GM12892 (cell line): ENCODE results near the gene ATP1A3.
"Not testable (repeated sequence)": the region's sequence is repeated elsewhere in the genome, so short reads cannot be mapped to it uniquely, and the experiment has no call there.

Experiments used
- DNase-seq: peaks from one replicate; pipeline ENCODE4 v3.0.0; 2011; ENCODE audit not compliant: insufficient read length
- FAIRE-seq: peaks from 2 replicates; lab custom pipeline; 2011; peaks lifted over from hg19 to GRCh38; lab: Jason Lieb, UNC
- POLR2A ChIP-seq: IDR thresholded peaks from 2 replicates; pipeline ENCODE4 v1.6.1; 2011; ENCODE audit warnings: low read depth, low read length, control low read depth
- POLR2AphosphoS5 ChIP-seq: IDR thresholded peaks from 2 replicates; pipeline ENCODE4 v1.6.1; 2011; ENCODE audit warnings: low read depth, low read length, control low read depth
- TAF1 ChIP-seq: IDR thresholded peaks from 2 replicates; pipeline ENCODE4 v1.6.1; 2011; ENCODE audit warnings: low read depth, mild to moderate bottlenecking, control low read depth, low read length, borderline replicate concordance

The ATP1A3 gene

DNA sequence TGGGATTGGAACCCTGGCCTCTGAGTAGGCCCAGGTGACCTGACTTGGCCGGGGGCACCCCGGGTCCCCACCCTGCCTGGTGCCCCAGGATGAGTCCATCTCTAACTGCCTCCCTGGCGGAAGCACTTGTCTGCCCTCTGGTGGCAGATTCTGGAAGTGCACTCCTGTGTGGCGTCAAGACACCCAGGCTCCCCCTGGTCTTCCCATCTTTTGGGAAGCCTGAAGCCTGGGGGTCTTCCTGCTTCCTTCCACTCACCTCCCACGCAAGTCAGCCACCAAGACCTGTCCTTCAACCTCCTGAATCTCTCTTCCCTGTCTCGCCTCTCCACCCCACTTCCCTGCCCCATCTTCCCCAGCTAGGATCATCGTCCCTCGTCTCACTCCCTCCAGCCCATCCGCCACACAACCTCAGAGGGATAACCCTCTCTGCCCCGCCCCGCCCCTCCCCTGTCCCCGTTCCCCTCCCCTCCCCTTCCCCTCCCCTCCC, 42.3 kb downstream of the ATP1A3 start:
- DNase-seq (peak; percentile 90), FAIRE-seq (peak; percentile 95)
- TF ChIP-seq TAF1: no peak
- no peak for TF ChIP-seq POLR2AphosphoS5
- TF ChIP-seq POLR2A: no peak

DNA sequence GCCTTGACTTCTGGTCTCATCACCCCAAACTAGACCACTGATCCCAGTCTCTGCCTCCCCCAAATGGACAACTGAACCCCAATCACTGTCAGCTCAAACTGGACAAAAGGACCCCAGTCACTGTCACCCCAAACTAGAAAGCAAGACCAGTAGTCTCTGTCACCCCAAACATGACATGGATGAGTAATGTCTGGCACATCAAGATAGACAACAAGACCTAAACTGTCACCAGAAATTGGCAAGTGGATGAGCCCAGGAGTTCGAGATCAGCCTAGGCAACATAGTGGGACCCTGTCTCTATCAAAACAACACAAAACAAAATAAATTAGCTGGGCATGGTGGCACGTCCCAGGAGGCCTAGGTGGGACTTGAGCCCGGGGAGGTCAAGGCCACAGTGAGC, 46.9 kb downstream of the ATP1A3 start:
- TF ChIP-seq POLR2AphosphoS5: no peak
- TF ChIP-seq TAF1: no peak
- TF ChIP-seq POLR2A: no peak
- DNase-seq (no peak), FAIRE-seq (no peak)

DNA sequence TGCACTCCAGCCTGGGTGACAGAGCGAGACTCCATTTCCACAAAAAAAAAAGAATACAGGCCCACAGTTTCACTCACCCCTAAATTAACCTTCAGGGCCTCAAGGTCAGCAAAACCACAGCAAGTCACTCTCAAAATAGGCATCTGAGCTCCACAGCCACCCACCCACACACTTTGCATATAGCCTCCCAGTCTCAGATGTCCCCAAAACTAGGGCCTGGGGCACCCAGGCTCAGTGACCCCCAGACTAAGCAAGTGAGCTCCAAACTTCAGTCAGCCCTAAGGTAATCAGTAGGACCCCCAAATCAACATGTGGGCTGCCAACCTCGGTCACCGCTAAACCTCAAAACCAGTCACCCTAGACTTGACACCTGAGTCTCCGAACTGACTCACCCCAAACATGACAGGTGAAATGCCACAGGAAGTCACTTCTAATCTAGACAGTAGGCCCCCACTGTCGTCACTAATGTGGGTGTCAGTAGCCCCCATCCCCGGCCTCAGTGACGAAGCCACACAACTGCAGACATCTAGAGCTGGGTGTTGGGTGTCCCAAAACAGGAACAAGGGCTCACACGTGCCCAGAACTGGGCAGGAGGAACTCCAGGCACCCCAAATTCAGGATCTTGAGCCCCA, 48.8 kb downstream of the ATP1A3 start:
- TF ChIP-seq POLR2A (peak; percentile 59; the same call in 1 of the 2 replicates), POLR2AphosphoS5 (peak; percentile 25; the same call in 1 of the 2 replicates), TAF1 (no peak)
- FAIRE-seq (peak; percentile 99), DNase-seq (peak; percentile 84)

DNA sequence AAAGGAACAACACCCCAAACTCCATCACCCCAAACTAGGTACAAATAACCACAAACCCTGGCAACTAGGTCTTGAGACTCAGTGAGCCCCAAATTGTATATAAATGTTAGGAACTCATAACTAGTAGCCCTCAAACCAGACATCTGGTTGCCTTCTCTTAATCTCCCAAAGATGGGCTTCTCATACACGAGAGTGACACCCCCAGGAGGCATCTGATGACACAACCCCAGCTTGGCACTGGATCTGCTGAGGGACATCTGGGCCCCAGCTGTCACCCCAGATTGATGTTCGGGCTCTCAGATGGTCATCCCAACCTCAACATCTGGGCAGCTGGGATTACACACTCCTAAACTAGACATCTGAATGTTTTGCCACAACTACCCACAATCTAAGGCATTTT, 49.7 kb downstream of the ATP1A3 start:
- DNase-seq (no peak), FAIRE-seq (peak; percentile 84)
- no peak for TF ChIP-seq POLR2AphosphoS5
- TF ChIP-seq TAF1: no peak
- no peak for TF ChIP-seq POLR2A

DNA sequence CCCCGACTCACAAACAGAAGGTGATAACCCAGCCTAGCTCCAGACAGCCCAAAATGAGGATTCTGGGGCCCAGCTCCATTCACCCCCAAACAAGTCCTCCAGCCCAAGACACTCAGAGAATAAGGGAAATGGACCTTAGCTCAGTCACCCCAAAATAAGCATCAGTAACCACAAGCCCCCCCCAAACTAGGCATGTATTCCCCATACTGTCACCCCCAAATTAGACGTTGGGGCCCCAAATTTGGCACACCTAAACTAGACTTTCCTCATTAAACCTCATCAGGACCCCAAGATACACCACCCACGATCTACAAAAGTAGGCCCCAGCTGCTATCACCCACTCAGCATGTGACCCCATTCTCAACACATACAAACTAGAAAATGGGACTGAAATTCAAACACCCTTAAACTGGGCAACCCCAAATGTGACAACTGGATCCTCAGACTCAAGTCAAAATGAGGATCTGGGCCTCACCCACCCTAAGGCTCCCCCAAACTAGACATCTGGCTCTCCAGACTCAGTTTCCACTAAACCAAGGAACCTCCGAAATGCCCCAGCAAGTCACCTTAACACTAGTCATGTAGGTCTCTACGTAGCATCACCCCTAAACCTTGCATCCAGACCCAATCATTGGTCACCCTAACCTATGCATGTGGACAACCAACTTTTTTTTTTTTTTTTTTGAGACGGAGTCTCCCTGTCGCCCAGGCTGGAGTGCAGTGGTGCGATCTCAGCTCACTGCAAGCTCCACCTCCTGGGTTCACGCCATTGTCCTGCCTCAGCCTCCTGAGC, 52.4 kb downstream of the ATP1A3 start:
- DNase-seq (no peak), FAIRE-seq (peak; percentile 76)
- TF ChIP-seq TAF1 (no peak), POLR2AphosphoS5 (no peak), POLR2A (no peak)

DNA sequence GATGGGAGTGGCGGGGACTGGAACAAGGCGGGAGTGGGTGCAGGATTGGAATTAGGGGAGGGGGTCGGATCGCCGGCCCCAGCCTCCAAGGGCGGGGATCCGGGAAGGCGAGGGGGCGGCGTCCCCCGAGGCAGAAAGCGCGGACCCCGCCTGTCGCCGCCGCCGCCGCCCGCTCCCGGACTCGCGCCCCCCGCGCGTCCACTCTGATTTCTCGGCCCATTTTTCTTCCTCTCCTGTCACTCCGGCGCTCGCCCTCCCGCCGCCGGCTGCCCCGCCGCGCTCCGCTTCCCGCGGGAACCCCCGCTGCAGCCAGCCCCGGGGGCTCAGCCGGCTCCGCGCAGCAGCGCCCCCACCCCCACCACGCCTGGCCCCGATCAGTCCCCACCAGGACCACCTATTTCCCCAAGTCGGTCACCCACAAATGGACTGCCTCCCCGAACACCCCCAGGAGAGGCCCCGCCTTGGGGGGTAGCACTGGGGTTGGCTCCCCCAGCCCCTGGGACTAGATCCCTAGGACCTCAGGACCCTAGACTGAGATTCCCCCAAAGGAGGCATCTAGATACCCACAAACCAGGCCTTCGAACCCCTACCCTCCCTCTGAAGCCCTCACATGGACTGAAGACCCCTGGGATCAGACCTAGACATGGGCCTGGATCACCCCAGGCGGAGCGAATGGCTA, 53.2 kb downstream of the ATP1A3 start:
- DNase-seq (no peak), FAIRE-seq (no peak)
- 0 out of 2 replicates have a peak, but pooled peaks have one; percentile 22 for TF ChIP-seq POLR2AphosphoS5
- no peak for TF ChIP-seq TAF1
- peak; percentile 40; the same call in 1 of the 2 replicates for TF ChIP-seq POLR2A

DNA sequence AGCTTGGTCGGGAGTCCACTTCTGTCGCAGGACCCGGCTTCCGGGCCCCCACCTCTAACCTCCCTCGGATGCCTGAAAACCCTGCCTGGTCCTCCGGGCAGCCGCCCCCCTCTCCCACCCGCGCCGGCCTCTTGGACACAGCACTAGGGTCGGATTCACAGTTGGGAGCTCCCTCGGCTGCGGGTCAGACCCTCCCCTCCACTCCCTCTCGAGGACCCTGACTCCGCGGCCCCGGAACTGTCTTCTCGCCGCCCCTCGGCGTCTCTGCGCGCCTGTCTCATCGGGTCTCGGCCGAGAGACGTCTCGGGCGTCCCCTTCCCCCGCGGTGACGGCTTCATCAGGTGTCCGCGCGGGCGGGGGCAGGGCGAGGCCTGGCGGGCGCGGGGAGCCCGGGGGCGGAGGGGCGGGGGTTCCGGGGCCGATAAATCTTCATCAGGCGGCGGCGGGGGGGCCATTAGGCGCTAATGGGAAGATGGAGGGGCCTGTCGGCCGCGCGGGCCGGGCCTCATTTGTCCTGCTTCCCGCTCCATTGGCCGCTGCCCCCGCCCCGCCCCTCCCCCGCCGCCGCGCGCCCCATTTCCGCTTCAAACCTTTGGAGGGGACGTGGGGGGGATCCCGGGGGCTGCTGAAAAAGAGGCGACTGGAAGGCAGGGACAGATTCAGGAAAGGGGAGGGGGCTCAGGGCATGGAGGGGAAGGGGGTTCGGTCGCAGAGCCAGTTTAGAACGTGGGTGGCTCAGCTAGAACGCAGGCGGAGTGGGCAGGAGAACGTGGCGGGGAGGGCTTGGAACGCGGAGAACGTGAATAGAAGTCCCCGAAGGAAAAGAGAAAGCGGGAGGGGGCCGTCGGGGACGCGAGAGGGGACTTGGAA, 53.9 kb downstream of the ATP1A3 start:
- DNase-seq (peak; percentile 76), FAIRE-seq (peak; percentile 77)
- TF ChIP-seq POLR2AphosphoS5 (0 out of 2 replicates have a peak, but pooled peaks have one; percentile 34), POLR2A (peak; percentile 29; the same call in 1 of the 2 replicates), TAF1 (peak; percentile 32; the same call in 1 of the 2 replicates)

DNA sequence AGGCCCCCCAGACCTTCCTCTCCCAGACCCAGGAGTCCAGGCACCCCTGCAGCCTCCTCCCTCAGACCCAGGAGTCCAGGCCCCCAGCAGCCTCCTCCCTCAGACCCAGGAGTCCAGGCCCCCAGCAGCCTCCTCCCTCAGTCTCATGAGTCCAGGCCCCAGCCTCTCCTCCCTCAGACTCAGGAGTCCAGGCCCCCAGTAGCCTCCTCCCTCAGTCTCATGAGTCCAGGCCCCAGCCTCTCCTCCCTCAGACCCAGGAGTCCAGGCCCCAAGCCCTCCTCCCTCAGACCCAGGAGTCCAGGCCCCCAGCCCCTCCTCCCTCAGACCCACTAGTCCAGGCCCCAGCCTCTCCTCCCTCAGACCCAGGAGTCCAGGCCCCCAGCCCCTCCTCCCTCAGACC, 54.8 kb downstream of the ATP1A3 start:
- not testable (repeated sequence) for FAIRE-seq, DNase-seq

DNA sequence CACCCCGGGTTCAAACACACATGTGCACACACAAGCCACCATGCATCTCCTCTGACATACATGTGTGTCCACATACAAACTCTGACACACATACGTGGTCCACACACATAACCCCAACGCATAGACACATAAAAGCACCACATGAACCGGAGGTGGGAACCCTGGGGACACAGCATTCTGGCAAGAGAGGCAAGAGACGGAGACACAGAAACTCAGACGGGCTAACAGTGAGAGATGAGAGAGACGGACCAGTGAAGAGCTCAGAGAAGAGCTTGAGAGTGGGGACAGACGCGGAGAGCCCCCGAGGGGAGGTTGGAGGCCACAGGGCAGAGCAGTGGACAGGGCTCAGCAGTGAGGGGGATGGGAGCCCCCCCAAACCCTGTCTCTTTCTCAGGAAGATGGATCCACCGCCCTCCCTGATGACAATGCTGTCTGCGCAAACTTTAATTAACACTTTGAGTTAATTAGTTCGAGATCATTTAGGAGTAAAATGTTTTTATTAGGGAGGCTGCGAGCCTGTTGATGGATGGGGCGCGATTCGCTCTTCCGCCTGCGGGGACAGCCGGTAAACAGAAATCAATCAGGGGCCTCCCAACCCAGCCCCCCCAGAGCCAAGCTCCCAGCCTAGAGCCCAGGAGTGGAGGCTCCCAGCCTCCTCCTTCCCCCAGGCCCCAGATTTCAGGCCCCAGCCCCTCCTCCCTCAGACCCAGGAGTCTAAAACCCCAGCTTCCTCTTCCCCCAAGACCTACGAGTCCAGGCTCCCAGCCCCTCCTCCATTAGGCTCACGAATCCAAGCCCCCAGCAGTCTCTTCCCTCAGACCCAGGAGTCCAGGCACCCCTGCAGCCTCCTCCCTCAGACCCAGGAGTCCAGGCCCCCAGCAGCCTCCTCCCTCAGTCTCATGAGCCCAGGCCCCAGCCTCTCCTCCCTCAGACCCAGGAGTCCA, 56.2 kb downstream of the ATP1A3 start:
- DNase-seq: no peak
- TF ChIP-seq TAF1 (no peak), POLR2AphosphoS5 (no peak), POLR2A (no peak)
- FAIRE-seq: no peak

DNA sequence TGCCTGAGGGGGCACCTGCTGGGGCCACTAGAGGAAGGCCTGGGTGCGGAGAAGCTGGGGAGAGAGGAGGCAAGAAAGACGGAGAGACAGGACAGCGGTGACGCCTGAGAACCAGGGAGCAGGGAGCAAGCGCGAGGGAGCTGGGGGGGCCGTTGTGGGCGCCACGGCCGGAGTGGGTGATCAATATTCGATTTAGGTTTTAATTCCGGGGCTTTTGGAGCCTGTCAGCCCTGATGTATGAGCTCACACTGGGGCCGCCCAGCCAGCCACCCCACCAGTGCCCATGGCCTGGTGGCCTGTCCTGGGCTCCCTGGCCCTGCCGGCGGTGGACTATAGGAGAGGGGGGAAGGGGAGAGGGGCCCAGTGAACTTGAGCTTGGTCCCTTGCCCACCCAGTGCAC, 57.1 kb downstream of the ATP1A3 start:
- DNase-seq (no peak), FAIRE-seq (no peak)
- TF ChIP-seq POLR2AphosphoS5: no peak
- TF ChIP-seq TAF1: no peak
- TF ChIP-seq POLR2A: no peak
